Brain microvascular endothelial cell (primary cell): Measurements from ENCODE around the gene SMARCAD1.
A peak's percentile ranks its signal among the peaks of the same experiment; 100 is the strongest.

Source experiments
- DNase-seq: peaks from one replicate; pipeline ENCODE4 v3.0.0-alpha.2; 2020
- H3K27ac ChIP-seq: fragments of 250-450 bp; sonication (Bioruptor Pico); 2 replicates; pipeline ENCODE4 v1.5.1; 2020; ENCODE audit warnings: mild to moderate bottlenecking, moderate library complexity
- H3K27me3 ChIP-seq: fragments of 250-450 bp; sonication (Bioruptor Pico); replicated peaks from 2 replicates; pipeline ENCODE4 v1.5.1; 2020; ENCODE audit warnings: mild to moderate bottlenecking
- H3K36me3 ChIP-seq: fragments of 250-450 bp; sonication (Bioruptor Pico); replicated peaks from 2 replicates; pipeline ENCODE4 v1.5.1; 2020; ENCODE audit warnings: mild to moderate bottlenecking
- H3K4me3 ChIP-seq: 2 replicates; pipeline ENCODE4 v1.5.1; 2011; ENCODE audit warnings: low read depth, mild to moderate bottlenecking, control low read depth, low read length, moderate library complexity
- in situ Hi-C: cut with HindIII; loops from 2 replicates; pipeline ENCODE4 v1.10.0; 2017; ENCODE audit warnings: low sequenced_read_pairs, low pct_ligation_motif_present
- TF ChIP-seq, protein P1 (sequence below): IDR thresholded peaks from 2 replicates; pipeline ENCODE4 v1.5.1; 2011; ENCODE audit warnings: low read depth, mild to moderate bottlenecking, moderate library complexity, low read length, control low read depth, inconsistent platforms; ENCODE audit errors: missing control alignments

SMARCAD1 gene

DNA sequence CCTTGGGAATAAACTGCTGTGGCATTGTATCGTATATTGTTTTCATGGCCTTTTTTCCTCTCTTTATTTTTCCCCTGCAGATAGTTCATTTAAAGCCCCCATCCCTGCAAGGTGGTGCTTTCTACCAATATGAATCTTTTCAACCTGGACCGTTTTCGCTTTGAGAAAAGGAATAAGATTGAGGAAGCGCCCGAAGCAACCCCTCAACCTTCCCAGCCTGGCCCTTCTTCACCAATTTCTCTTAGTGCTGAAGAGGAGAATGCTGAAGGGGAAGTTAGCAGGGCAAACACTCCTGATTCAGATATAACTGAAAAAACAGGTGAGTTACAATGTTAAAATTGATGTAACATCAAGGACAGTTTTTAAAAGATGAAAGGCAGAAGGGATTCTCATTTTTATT lies 601 bp downstream of the SMARCAD1 start:
- Histone ChIP-seq H3K36me3 (peaks cover 16% of the 10 kb centered on the region), H3K27me3 (no peaks in the 10 kb centered on the region), H3K27ac (peak overlapping the region; percentile 98), H3K4me3 (peak overlapping the region; percentile 73)
- in situ Hi-C loops = no loop called here
- TF ChIP-seq, protein P1, sequence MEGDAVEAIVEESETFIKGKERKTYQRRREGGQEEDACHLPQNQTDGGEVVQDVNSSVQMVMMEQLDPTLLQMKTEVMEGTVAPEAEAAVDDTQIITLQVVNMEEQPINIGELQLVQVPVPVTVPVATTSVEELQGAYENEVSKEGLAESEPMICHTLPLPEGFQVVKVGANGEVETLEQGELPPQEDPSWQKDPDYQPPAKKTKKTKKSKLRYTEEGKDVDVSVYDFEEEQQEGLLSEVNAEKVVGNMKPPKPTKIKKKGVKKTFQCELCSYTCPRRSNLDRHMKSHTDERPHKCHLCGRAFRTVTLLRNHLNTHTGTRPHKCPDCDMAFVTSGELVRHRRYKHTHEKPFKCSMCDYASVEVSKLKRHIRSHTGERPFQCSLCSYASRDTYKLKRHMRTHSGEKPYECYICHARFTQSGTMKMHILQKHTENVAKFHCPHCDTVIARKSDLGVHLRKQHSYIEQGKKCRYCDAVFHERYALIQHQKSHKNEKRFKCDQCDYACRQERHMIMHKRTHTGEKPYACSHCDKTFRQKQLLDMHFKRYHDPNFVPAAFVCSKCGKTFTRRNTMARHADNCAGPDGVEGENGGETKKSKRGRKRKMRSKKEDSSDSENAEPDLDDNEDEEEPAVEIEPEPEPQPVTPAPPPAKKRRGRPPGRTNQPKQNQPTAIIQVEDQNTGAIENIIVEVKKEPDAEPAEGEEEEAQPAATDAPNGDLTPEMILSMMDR = no peak
- no peak for DNase-seq

DNA sequence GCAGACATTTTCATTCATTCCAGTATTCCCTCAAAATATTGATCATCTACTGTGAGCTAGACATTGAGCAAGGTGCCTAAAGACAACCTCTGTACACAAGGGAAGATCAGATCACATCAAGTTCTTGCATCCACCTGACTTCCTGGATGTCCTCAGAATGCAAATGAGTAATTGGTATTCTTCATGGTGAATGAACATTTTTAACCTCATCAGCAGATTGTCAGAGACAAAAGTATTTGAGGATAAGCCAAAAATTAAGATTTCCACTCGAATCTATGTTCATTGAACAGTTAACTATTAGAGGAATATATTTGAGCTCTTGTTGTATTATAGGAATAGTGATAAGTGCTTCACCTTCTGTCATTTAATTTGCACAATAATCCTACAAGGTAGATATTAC lies 1.3 kb downstream of the SMARCAD1 start:
- no peak overlapping the region for H3K27ac ChIP-seq
- H3K36me3 ChIP-seq = peaks cover 20% of the 10 kb centered on the region
- H3K27me3 ChIP-seq = no peaks in the 10 kb centered on the region
- in situ Hi-C loops = no loop called here
- peak overlapping the region; percentile 73 for H3K4me3 ChIP-seq
- no peak for DNase-seq
- TF ChIP-seq, protein P1 = no peak

GRCh38 chr4:94211861-94212260 lies 4.2 kb downstream of the SMARCAD1 start:
- H3K27me3 ChIP-seq = no peaks in the 10 kb centered on the region
- TF ChIP-seq, protein P1 = no peak
- no peak overlapping the region for H3K4me3 ChIP-seq
- no peak overlapping the region for H3K27ac ChIP-seq
- DNase-seq = no peak
- peaks cover 32% of the 10 kb centered on the region for H3K36me3 ChIP-seq
- in situ Hi-C loops = no loop called here

GRCh38 chr4:94214703-94215319 lies 7.1 kb downstream of the SMARCAD1 start:
- Histone ChIP-seq H3K27me3 (no peaks in the 10 kb centered on the region), H3K36me3 (peaks cover 36% of the 10 kb centered on the region), H3K27ac (no peak overlapping the region), H3K4me3 (no peak overlapping the region)
- in situ Hi-C loops = no loop called here
- no peak for DNase-seq
- TF ChIP-seq, protein P1 = no peak

GRCh38 chr4:94216394-94216793 lies 8.7 kb downstream of the SMARCAD1 start:
- peaks cover 34% of the 10 kb centered on the region for H3K36me3 ChIP-seq
- in situ Hi-C loops = no loop called here
- TF ChIP-seq, protein P1 = no peak
- H3K4me3 ChIP-seq = no peak overlapping the region
- no peak for DNase-seq
- no peaks in the 10 kb centered on the region for H3K27me3 ChIP-seq
- no peak overlapping the region for H3K27ac ChIP-seq

GRCh38 chr4:94219402-94219801 lies 11.7 kb downstream of the SMARCAD1 start:
- TF ChIP-seq, protein P1 = no peak
- Histone ChIP-seq H3K4me3 (no peak overlapping the region), H3K36me3 (peaks cover 18% of the 10 kb centered on the region), H3K27ac (no peak overlapping the region), H3K27me3 (no peaks in the 10 kb centered on the region)
- no peak for DNase-seq
- in situ Hi-C loops = no loop called here
